Activated naive CD8-positive, alpha-beta T cell treated with anti-CD3 and anti-CD28 coated beads, Interleukin-2, amount 10 ng/mL, durations not matched to agents 7 days and 5 days (primary cell): ENCODE results near the gene CLCN6. TPM values are rescaled to one million over a fixed set of nuclear protein-coding genes. Genes with fewer than 3 reads are reported as not detected.
A peak's percentile ranks its signal among the peaks of the same experiment; 100 is the strongest.

Experiments
- ATAC-seq: fragments of 150-1000 bp; cut with Tn5 transposase; one replicate; pipeline ENCODE4 v1.10.0; 2021; ENCODE audit warnings: low read depth, moderate library complexity
- POLR2A ChIA-PET: fragments of 350-600 bp; sonication (Branson Sonifier 250); formaldehyde crosslinking; loops from one replicate; lab custom pipeline; 2021; ENCODE audit warnings: antibody characterized with exemption; lab: Charles Lee
- DNase-seq: peaks from one replicate; pipeline ENCODE4 v3.0.0; 2021
- H3K27ac Mint-ChIP-seq: one replicate; pipeline ENCODE4 v1.8.0; 2022; ENCODE audit warnings: mild to moderate bottlenecking, mixed read lengths
- H3K27me3 Mint-ChIP-seq: one replicate; pipeline ENCODE4 v1.8.0; 2022; ENCODE audit warnings: mild to moderate bottlenecking, moderate library complexity, mixed read lengths
- H3K36me3 Mint-ChIP-seq: one replicate; pipeline ENCODE4 v1.8.0; 2021; ENCODE audit warnings: mild to moderate bottlenecking, mixed read lengths
- H3K4me1 Mint-ChIP-seq: one replicate; pipeline ENCODE4 v1.8.0; 2021; ENCODE audit warnings: mixed read lengths
- H3K4me3 Mint-ChIP-seq: one replicate; pipeline ENCODE4 v1.8.0; 2022; ENCODE audit warnings: mild to moderate bottlenecking, moderate library complexity, mixed read lengths
- H3K9me3 Mint-ChIP-seq: one replicate; pipeline ENCODE4 v1.8.0; 2021; ENCODE audit warnings: mixed read lengths
- total RNA-seq, 2 experiments: library from RNA; stranded (reverse); gene quantifications; one replicate each; pipeline ENCODE4 v1.2.3, GENCODE V29; 2021

Gene CLCN6, protein sequence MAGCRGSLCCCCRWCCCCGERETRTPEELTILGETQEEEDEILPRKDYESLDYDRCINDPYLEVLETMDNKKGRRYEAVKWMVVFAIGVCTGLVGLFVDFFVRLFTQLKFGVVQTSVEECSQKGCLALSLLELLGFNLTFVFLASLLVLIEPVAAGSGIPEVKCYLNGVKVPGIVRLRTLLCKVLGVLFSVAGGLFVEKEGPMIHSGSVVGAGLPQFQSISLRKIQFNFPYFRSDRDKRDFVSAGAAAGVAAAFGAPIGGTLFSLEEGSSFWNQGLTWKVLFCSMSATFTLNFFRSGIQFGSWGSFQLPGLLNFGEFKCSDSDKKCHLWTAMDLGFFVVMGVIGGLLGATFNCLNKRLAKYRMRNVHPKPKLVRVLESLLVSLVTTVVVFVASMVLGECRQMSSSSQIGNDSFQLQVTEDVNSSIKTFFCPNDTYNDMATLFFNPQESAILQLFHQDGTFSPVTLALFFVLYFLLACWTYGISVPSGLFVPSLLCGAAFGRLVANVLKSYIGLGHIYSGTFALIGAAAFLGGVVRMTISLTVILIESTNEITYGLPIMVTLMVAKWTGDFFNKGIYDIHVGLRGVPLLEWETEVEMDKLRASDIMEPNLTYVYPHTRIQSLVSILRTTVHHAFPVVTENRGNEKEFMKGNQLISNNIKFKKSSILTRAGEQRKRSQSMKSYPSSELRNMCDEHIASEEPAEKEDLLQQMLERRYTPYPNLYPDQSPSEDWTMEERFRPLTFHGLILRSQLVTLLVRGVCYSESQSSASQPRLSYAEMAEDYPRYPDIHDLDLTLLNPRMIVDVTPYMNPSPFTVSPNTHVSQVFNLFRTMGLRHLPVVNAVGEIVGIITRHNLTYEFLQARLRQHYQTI
- total RNA-seq: 10 to 100 TPM; 21.9 to 25.5 TPM

- Mint-ChIP-seq H3K4me3 (peak within 1 kb of the TSS; percentile 99), H3K36me3 (peaks cover 17% of the 10 kb centered on the region), H3K9me3 (no peaks in the 10 kb centered on the region), H3K4me1 (peaks cover 51% of the 10 kb centered on the region), H3K27ac (peak within 1 kb of the TSS; percentile 98), H3K27me3 (no peaks in the 10 kb centered on the region)
- POLR2A ChIA-PET: interaction anchor here (0.5 to 3.2 kb wide), 13 partner anchors 9 to 1618 kb away, joined by 3 to 67 read pairs (median 4); partner anchors contain the start of genes FBXO6 and MFN2
- DNase-seq: peak; percentile 99
- peak; percentile 80 for ATAC-seq
Measured at GRCh38 chr1:11805422-11806306, at the start of gene CLCN6, which contains the start of gene MTHFR. TSS of gene CLCN6 (plus strand) at chr1:11806191. CDS start at chr1:11806263, 72 bp downstream. TSS of gene MTHFR (minus strand) at chr1:11805964. CDS start at chr1:11803116, 2,848 bp downstream.

- Mint-ChIP-seq H3K27me3 (peaks cover 30% of the 10 kb centered on the region), H3K27ac (no peak overlapping the region), H3K9me3 (no peaks in the 10 kb centered on the region), H3K36me3 (no peaks in the 10 kb centered on the region), H3K4me3 (no peak overlapping the region), H3K4me1 (peaks cover 13% of the 10 kb centered on the region)
- POLR2A ChIA-PET: no interaction called here
- ATAC-seq: no peak
- no peak for DNase-seq
Measured at GRCh38 chr1:11757047-11757446, 48.9 kb upstream of the CLCN6 start.

DNA sequence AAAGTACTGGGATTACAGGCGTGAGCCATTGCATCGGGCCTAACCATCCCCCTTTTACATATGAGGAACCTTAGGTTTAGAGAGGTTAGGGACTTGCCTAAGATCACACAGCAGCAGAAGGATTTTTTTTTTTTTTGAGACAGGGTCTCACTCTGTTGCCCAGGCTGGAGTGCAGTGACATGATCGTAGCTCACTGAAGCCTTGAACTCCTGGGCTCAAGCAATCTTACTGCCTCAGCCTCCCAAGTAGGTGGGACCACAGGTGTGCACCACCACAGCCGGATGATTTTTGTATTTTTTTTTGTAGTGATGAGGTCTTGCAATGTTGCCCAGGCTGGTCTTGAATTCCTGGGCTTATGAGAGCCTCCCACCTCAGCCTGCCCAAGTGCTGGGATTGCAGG, 46.2 kb upstream of the CLCN6 start:
- POLR2A ChIA-PET: no interaction called here

GRCh38 chr1:11761285-11761684, 44.7 kb upstream of the CLCN6 start:
- DNase-seq: no peak
- H3K36me3 Mint-ChIP-seq: no peaks in the 10 kb centered on the region
- no peaks in the 10 kb centered on the region for H3K9me3 Mint-ChIP-seq
- peaks cover 35% of the 10 kb centered on the region for H3K27me3 Mint-ChIP-seq
- ATAC-seq: no peak
- H3K4me3 Mint-ChIP-seq: no peak overlapping the region
- POLR2A ChIA-PET: no interaction called here
- H3K4me1 Mint-ChIP-seq: peaks cover 2% of the 10 kb centered on the region
- peak overlapping the region; percentile 8 for H3K27ac Mint-ChIP-seq

More for the DNA sequence above, 46.2 kb upstream of the CLCN6 start:
- H3K4me1 Mint-ChIP-seq: peaks cover 2% of the 10 kb centered on the region
- no peak overlapping the region for H3K4me3 Mint-ChIP-seq
- DNase-seq: no peak
- no peak for ATAC-seq
- no peaks in the 10 kb centered on the region for H3K9me3 Mint-ChIP-seq
- no peak overlapping the region for H3K27ac Mint-ChIP-seq
- no peaks in the 10 kb centered on the region for H3K36me3 Mint-ChIP-seq
- peaks cover 42% of the 10 kb centered on the region for H3K27me3 Mint-ChIP-seq

GRCh38 chr1:11761988-11762406, 44.0 kb upstream of the CLCN6 start, which contains the start of gene C1orf167:
TSS of gene C1orf167 (plus strand) at chr1:11762193. CDS start at chr1:11764401, 2,208 bp downstream.
- DNase-seq (peak; percentile 64), ATAC-seq (peak; percentile 73)
- H3K9me3 Mint-ChIP-seq: no peaks in the 10 kb centered on the region
- no peak within 1 kb of the TSS for H3K4me3 Mint-ChIP-seq
- H3K27me3 Mint-ChIP-seq: peaks cover 30% of the 10 kb centered on the region
- H3K36me3 Mint-ChIP-seq: no peaks in the 10 kb centered on the region
- H3K4me1 Mint-ChIP-seq: peaks cover 2% of the 10 kb centered on the region
- peak within 1 kb of the TSS; percentile 8 for H3K27ac Mint-ChIP-seq
- POLR2A ChIA-PET: no interaction called here

DNA sequence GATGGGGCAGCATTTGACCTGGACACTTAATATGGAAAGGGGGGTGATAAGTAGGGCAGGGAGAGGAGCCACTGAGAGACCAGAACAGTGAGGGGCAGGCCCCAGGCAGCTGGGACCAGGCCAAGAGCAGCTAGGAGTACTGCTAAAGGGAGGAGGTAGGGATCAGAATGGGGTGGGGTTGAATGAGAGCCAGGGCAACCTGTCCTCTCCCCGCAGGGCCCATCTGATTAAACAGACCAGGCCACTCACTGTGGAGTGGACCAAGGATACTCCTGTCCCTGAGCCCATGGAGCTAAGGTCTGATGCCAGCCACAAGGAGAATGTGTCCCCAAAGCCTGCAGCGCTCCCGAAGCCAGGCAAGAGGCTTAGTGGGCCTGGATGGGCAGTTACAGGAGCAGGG, 41.9 kb upstream of the CLCN6 start:
- no peak for ATAC-seq
- no peak for DNase-seq
- H3K27me3 Mint-ChIP-seq: peaks cover 32% of the 10 kb centered on the region
- no peak overlapping the region for H3K27ac Mint-ChIP-seq
- H3K4me3 Mint-ChIP-seq: no peak overlapping the region
- POLR2A ChIA-PET: interaction anchor here (1.4 kb wide), 1 partner anchor 45 kb away, joined by 3 read pairs; no protein-coding TSS in a partner anchor
- no peaks in the 10 kb centered on the region for H3K9me3 Mint-ChIP-seq
- H3K36me3 Mint-ChIP-seq: no peaks in the 10 kb centered on the region
- H3K4me1 Mint-ChIP-seq: peaks cover 2% of the 10 kb centered on the region

GRCh38 chr1:11764519-11764918, 41.5 kb upstream of the CLCN6 start:
- H3K27me3 Mint-ChIP-seq: peaks cover 31% of the 10 kb centered on the region
- no peak overlapping the region for H3K4me3 Mint-ChIP-seq
- POLR2A ChIA-PET: interaction anchor here (1.4 kb wide), 1 partner anchor 45 kb away, joined by 3 read pairs; no protein-coding TSS in a partner anchor
- H3K4me1 Mint-ChIP-seq: no peaks in the 10 kb centered on the region
- H3K36me3 Mint-ChIP-seq: no peaks in the 10 kb centered on the region
- H3K27ac Mint-ChIP-seq: no peak overlapping the region
- DNase-seq (no peak), ATAC-seq (no peak)
- no peaks in the 10 kb centered on the region for H3K9me3 Mint-ChIP-seq

DNA sequence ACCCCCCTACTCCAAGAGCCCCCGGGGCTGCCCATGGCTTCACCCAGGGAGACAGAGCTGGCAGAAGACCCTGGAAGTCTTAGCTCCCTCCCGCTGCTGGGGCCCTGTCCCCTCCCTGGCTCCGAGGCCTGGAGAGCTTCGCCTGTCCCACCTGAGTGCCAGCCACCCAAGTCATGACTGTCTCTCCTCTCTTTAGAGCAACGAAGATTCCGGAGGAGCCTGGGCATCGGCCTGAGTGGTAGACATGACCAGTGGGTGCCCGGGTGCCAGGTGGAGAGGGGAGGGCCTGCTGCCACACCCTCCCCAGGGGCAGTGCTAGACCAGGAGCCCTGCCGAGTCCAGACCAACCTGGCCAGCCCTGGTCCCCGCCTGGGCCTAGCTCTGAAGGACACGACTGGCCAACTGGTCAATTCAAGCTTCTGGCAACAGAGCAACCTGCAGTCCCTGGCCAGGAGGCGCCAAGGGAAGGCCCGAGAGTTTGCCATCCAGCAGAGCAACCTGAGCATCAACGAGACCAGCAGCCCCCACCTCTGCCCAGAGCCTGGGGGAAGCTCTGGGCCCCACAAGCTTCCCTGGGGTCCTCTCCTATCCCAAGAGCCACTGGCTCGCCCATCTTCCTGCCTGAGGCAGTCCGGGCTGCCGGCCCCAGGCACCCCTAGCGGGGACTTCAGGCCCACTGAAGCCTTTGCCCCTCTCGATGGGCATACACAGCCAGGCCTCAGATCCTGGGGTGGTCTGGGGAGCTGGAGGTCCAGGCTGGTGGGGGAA, 40.1 kb upstream of the CLCN6 start:
- no peak for ATAC-seq
- POLR2A ChIA-PET: no interaction called here

GRCh38 chr1:11766429-11766776, 39.6 kb upstream of the CLCN6 start:
- POLR2A ChIA-PET: no interaction called here
- no peak overlapping the region for H3K27ac Mint-ChIP-seq
- no peak for DNase-seq

More for the DNA sequence above, 40.1 kb upstream of the CLCN6 start:
- Mint-ChIP-seq H3K9me3 (no peaks in the 10 kb centered on the region), H3K27ac (no peak overlapping the region), H3K4me3 (no peak overlapping the region), H3K4me1 (no peaks in the 10 kb centered on the region), H3K36me3 (no peaks in the 10 kb centered on the region), H3K27me3 (peaks cover 23% of the 10 kb centered on the region)
- DNase-seq: no peak

DNA sequence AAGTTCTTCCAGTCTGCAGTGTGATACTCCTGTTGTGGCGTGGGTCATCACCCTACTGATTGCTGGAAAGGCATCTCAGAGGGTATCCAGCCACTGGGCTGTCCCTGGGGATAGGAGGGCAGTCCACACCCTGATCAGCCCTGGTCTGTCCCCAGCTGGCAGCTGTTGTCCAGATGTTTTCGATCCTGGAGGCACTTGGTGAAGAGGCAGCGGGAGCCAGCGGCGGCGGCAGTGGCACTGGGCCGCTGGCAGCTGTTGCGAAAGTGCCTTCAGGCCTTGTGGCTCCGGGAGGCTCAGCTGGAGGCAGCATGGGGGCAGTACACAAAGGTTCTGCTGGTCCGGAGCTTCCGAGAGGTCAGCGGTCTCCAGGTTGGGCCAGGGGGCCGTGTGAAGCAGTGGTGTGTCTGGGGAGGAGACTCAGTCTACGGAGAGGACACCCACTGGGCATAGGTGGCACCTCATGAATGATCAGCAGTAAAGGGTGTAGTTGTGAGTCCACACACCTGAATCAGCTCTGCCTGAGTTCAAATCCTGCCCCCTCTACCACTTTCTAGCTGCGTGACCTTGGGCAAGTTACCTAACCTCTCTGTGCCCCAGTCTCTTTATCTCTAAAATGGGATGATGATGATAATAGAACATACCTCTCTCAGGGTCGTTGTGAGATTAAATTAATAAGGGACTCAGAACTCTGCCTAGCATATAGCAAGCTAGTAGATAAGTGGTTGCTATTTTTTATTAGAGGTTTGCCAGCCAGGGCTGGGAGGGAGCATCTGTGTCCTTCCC, 37.9 kb upstream of the CLCN6 start:
- Mint-ChIP-seq H3K27ac (no peak overlapping the region), H3K27me3 (peaks cover 9% of the 10 kb centered on the region), H3K9me3 (no peaks in the 10 kb centered on the region), H3K4me3 (no peak overlapping the region), H3K36me3 (no peaks in the 10 kb centered on the region), H3K4me1 (no peaks in the 10 kb centered on the region)
- DNase-seq (no peak), ATAC-seq (no peak)
- POLR2A ChIA-PET: no interaction called here

More at GRCh38 chr1:11766429-11766776, 39.6 kb upstream of the CLCN6 start:
- Mint-ChIP-seq H3K27me3 (peaks cover 17% of the 10 kb centered on the region), H3K4me3 (no peak overlapping the region), H3K4me1 (no peaks in the 10 kb centered on the region), H3K9me3 (no peaks in the 10 kb centered on the region), H3K36me3 (no peaks in the 10 kb centered on the region)
- ATAC-seq: no peak

- no peak for ATAC-seq
Measured at GRCh38 chr1:11768821-11769220, 37.2 kb upstream of the CLCN6 start.

More at GRCh38 chr1:11768821-11769220, 37.2 kb upstream of the CLCN6 start:
- POLR2A ChIA-PET: no interaction called here
- Mint-ChIP-seq H3K4me3 (no peak overlapping the region), H3K4me1 (no peaks in the 10 kb centered on the region), H3K27ac (no peak overlapping the region), H3K36me3 (no peaks in the 10 kb centered on the region), H3K9me3 (no peaks in the 10 kb centered on the region), H3K27me3 (peaks cover 5% of the 10 kb centered on the region)
- DNase-seq: no peak
